ENCODE data around the gene ROPN1. TPM values are rescaled to one million over a fixed set of nuclear protein-coding genes. Genes with fewer than 3 reads are reported as not detected.

The ROPN1 gene
- total RNA-seq, 1 experiment from 2014 or later, result not detected

GRCh38 chr3:123920868-123921267, 71.1 kb downstream of the ROPN1 start:
- TF ChIP-seq, protein P1, sequence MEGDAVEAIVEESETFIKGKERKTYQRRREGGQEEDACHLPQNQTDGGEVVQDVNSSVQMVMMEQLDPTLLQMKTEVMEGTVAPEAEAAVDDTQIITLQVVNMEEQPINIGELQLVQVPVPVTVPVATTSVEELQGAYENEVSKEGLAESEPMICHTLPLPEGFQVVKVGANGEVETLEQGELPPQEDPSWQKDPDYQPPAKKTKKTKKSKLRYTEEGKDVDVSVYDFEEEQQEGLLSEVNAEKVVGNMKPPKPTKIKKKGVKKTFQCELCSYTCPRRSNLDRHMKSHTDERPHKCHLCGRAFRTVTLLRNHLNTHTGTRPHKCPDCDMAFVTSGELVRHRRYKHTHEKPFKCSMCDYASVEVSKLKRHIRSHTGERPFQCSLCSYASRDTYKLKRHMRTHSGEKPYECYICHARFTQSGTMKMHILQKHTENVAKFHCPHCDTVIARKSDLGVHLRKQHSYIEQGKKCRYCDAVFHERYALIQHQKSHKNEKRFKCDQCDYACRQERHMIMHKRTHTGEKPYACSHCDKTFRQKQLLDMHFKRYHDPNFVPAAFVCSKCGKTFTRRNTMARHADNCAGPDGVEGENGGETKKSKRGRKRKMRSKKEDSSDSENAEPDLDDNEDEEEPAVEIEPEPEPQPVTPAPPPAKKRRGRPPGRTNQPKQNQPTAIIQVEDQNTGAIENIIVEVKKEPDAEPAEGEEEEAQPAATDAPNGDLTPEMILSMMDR (IDR thresholded peaks at IDR 0.05; ENCODE audit: insufficient read depth in 1 of 2, low read depth in 1 of 2, low read length in 1 of 2, severe bottlenecking in 1 of 2, unreplicated experiment in 1 of 2), result no peak
- intact Hi-C loops (cut with micrococcal nuclease; ENCODE audit: unreplicated experiment), result no loop called here
- POLR2A ChIA-PET, result no interaction called here
- Histone ChIP-seq H3K27me3 (replicated peaks; ENCODE audit: control insufficient read depth, insufficient read depth, low read length) (no peaks in the 10 kb centered on the region), H3K4me1 (no peaks in the 10 kb centered on the region), H3K36me3 (ENCODE audit: control insufficient read depth, insufficient read depth, low read length) (peaks cover 1% of the 10 kb centered on the region; the same call in 1 of the 2 replicates), H3K4me3 (ENCODE audit: low read depth, low read length) (no peak overlapping the region), H3K9me3 (no peaks in the 10 kb centered on the region)
- CTCF ChIA-PET, result no interaction called here
- no TSS peak for BruUV-seq (replicated peaks)
- H3K4me1 Mint-ChIP-seq (ENCODE audit: low read depth, unreplicated experiment), result no peaks in the 10 kb centered on the region
- H3K27ac Mint-ChIP-seq (ENCODE audit: unreplicated experiment), result no peak overlapping the region
- no peak for DNase-seq
- no peaks in the 10 kb centered on the region for H3K27me3 Mint-ChIP-seq (ENCODE audit: insufficient read depth, unreplicated experiment)
- H3K36me3 Mint-ChIP-seq (ENCODE audit: insufficient read depth, unreplicated experiment), result peaks cover 28% of the 10 kb centered on the region
- no peak overlapping the region for H3K4me3 Mint-ChIP-seq (ENCODE audit: unreplicated experiment)
- peaks cover 9% of the 10 kb centered on the region for H3K9me3 Mint-ChIP-seq (ENCODE audit: unreplicated experiment)

DNA sequence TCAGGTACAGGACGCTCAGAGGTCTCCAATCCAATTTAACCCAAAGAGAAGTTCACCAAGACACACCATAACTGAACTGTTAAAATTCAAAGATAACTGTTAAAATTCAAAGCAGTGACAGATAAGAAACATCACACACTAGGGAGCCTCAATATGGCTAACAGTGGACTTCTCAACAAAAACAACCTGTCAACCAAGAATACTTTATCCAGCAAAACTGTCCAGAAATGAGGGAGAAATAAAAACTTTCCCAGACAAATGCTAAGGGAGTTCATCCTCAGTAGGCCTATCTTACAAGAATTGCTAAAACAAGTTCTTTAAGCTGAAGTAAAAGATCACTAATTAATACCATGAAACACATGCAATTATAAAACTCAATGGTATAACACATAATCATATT, 71.5 kb downstream of the ROPN1 start:
- Mint-ChIP-seq H3K9me3 (ENCODE audit: unreplicated experiment) (peaks cover 9% of the 10 kb centered on the region), H3K27ac (ENCODE audit: unreplicated experiment) (no peak overlapping the region), H3K27me3 (ENCODE audit: insufficient read depth, unreplicated experiment) (no peaks in the 10 kb centered on the region), H3K4me1 (ENCODE audit: low read depth, unreplicated experiment) (no peaks in the 10 kb centered on the region), H3K36me3 (ENCODE audit: insufficient read depth, unreplicated experiment) (peaks cover 28% of the 10 kb centered on the region), H3K4me3 (ENCODE audit: unreplicated experiment) (no peak overlapping the region)
- POLR2A ChIA-PET, result no interaction called here
- no peak overlapping the region for H3K4me3 ChIP-seq (ENCODE audit: low read depth, low read length)
- H3K9me3 ChIP-seq, result no peaks in the 10 kb centered on the region
- H3K4me1 ChIP-seq, result no peaks in the 10 kb centered on the region
- TF ChIP-seq, protein P1 (IDR thresholded peaks at IDR 0.05; ENCODE audit: insufficient read depth in 1 of 2, low read depth in 1 of 2, low read length in 1 of 2, severe bottlenecking in 1 of 2, unreplicated experiment in 1 of 2), result no peak
- intact Hi-C loops (cut with micrococcal nuclease; ENCODE audit: unreplicated experiment), result no loop called here
- no TSS peak for BruUV-seq (replicated peaks)
- DNase-seq, result no peak
- CTCF ChIA-PET, result no interaction called here
- H3K27me3 ChIP-seq (replicated peaks; ENCODE audit: control insufficient read depth, insufficient read depth, low read length), result no peaks in the 10 kb centered on the region
- peaks cover 1% of the 10 kb centered on the region; the same call in 1 of the 2 replicates for H3K36me3 ChIP-seq (ENCODE audit: control insufficient read depth, insufficient read depth, low read length)

DNA sequence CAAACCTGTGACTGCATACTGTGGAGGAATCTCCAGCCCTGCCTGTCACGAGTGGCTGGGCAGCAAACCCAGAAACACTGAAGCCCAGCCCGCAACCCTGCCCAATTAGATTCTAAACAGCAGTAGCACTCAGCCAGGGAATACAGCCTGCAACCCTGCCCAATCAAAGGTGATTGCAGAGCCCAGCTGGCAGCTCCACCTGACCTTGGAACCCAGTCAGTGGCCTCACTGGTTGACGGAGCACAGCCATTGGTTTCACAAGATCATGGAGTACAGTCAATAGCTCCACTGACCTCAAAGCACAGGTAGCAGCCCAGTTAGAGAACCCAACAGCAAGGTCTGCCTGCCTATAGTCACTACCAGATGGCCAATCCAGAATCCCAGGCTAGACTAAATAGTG, 72.6 kb downstream of the ROPN1 start:
- no peaks in the 10 kb centered on the region for H3K4me1 Mint-ChIP-seq (ENCODE audit: low read depth, unreplicated experiment)
- H3K9me3 ChIP-seq, result no peaks in the 10 kb centered on the region
- no TSS peak for BruUV-seq (replicated peaks)
- TF ChIP-seq, protein P1 (IDR thresholded peaks at IDR 0.05; ENCODE audit: insufficient read depth in 1 of 2, low read depth in 1 of 2, low read length in 1 of 2, severe bottlenecking in 1 of 2, unreplicated experiment in 1 of 2), result no peak
- H3K27me3 ChIP-seq (replicated peaks; ENCODE audit: control insufficient read depth, insufficient read depth, low read length), result no peaks in the 10 kb centered on the region
- H3K27ac Mint-ChIP-seq (ENCODE audit: unreplicated experiment), result no peak overlapping the region
- DNase-seq, result no peak
- H3K27me3 Mint-ChIP-seq (ENCODE audit: insufficient read depth, unreplicated experiment), result no peaks in the 10 kb centered on the region
- peaks cover 28% of the 10 kb centered on the region for H3K36me3 Mint-ChIP-seq (ENCODE audit: insufficient read depth, unreplicated experiment)
- H3K4me3 Mint-ChIP-seq (ENCODE audit: unreplicated experiment), result no peak overlapping the region
- intact Hi-C loops (cut with micrococcal nuclease; ENCODE audit: unreplicated experiment), result no loop called here
- H3K9me3 Mint-ChIP-seq (ENCODE audit: unreplicated experiment), result peaks cover 9% of the 10 kb centered on the region
- no peaks in the 10 kb centered on the region for H3K4me1 ChIP-seq
- ChIA-PET CTCF (no interaction called here), POLR2A (no interaction called here)
- no peak overlapping the region for H3K4me3 ChIP-seq (ENCODE audit: low read depth, low read length)
- peaks cover 1% of the 10 kb centered on the region; the same call in 1 of the 2 replicates for H3K36me3 ChIP-seq (ENCODE audit: control insufficient read depth, insufficient read depth, low read length)

Other genes starting within 250 kb of the ROPN1 start
- 18.8 and 23.0 TPM in 2 replicates for gene MYLK, start 107.8 kb downstream of the ROPN1 start, total RNA-seq (2022)
- gene CCDC14, start 30.9 kb downstream of the ROPN1 start, total RNA-seq (2022), result 41.7 and 43.5 TPM in 2 replicates
- gene KALRN, start 41.2 kb upstream of the ROPN1 start, total RNA-seq (2022), result 82.8 and 88.7 TPM in 2 replicates

Data from Caco-2 (cell line).